H1 (cell line): ENCODE data around the gene DOCK6. TPM values are rescaled to one million over a fixed set of nuclear protein-coding genes. Genes with fewer than 3 reads are reported as not detected.

Experiments used
- CTCF ChIP-seq, 3 experiments: IDR thresholded peaks; 1 replicate in 2 of 3; 2 replicates in 1 of 3; pipeline versions ENCODE4 v1.5.1 to v1.6.1; 2011; ENCODE audit warnings: low read length in 3 of 3, mild to moderate bottlenecking in 3 of 3, inconsistent platforms in 2 of 3, low read depth in 1 of 3, moderate library complexity in 1 of 3; ENCODE audit not compliant: insufficient read depth in 1 of 3; ENCODE audit errors: control extremely low read depth in 1 of 3
- RXRA ChIP-seq: IDR thresholded peaks from 2 replicates; pipeline ENCODE4 v1.6.1; 2011; ENCODE audit warnings: low read depth, mild to moderate bottlenecking, low read length, moderate library complexity; ENCODE audit not compliant: insufficient read depth
- SIX5 ChIP-seq: IDR thresholded peaks from 2 replicates; pipeline ENCODE4 v1.6.1; 2011; ENCODE audit warnings: mild to moderate bottlenecking, low read depth, low read length
- polyA plus RNA-seq, 7 experiments: library from polyadenylated mRNA; depleted of rRNA in 3 of 7; stranded (reverse) in 5 of 7; unstranded in 2 of 7; fragments of >200 nt in 5 of 7; fragments of 200-250 nt in 2 of 7; gene quantifications; 1 replicate in 5 of 7; 2 replicates in 1 of 7; 4 replicates in 1 of 7; pipeline versions ENCODE4 v1.2.1 to v1.2.3, GENCODE V29; 2011 to 2013; ENCODE audit warnings: missing spikeins in 2 of 7, mixed read lengths in 2 of 7
- total RNA-seq: library from RNA; stranded (reverse); fragmentation: NEBNext Ultra II Directional; extraction: Animal tissue kit (Norgen Biotek cat#: 25700); gene quantifications from 2 replicates; pipeline ENCODE4 v1.2.1, GENCODE V29; 2021

DOCK6 gene
- total and polyA plus RNA-seq, 2 of the 8 experiments (the other 6 are each of a cell fraction or from before 2014, with no cell fraction given): 25.5 to 54.7 TPM

DNA sequence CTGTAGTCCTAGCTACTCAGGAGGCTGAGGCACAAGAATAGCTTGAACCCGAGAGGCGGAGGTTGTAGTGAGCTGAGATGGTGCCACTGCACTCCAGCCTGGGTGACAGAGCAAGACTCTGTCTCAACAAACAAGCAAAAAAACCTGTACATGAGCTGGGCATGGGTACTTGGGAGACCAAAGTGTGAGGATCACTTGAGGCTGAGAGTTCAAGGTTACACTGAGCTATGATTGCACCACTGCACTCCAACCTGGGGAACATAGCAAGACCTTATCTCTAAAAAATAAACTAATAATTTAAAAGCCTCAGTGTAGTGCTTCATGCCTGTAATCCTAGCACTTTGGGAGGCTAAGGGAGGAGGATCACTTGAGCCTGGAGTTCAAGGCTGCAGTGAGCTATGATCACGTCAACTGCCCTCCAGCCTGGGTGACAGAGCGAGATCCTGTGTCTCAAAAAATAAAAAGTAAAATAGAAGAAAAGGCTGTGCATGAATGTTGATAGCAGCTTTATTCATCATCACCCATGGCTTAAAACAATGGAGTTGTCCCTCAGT is 12.3 kb upstream of the DOCK6 start (continued):
- TF ChIP-seq CTCF (IDR thresholded peaks at IDR 0.05; ENCODE audit: control extremely low read depth in 1 of 3, insufficient read depth in 1 of 3, low read depth in 1 of 3, low read length in 3 of 3) (no peak), SIX5 (no peak), RXRA (no peak)
